NCI-H1694 treated with DMSO at 0.1 percent for 48 hours (cell line): ENCODE measurements around the gene RAX.

Source experiments
- DNase-seq: peaks from one replicate; lab custom pipeline; 2025; lab: John Stamatoyannopoulos, UW

Gene RAX

DNA sequence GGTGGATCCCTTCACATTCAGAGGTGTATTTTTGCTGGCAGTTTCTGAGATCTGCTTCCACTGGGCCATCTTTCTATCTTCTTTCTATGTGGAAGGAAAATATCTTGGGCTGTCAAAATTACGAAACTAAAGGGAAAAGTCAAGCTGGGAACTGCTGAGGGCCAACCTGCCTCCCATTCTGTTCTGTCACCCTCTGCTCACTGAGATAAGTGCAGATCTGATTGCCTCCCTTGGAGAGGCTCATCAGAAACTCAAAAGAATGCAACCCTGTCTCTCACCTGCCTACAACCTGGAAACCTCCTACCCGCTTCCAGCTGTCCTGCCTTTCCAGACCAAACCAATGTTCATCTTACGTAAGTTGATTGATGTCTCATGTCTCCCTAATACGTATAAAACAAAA lies 26.5 kb downstream of the RAX start:
- DNase-seq = no peak

- no peak for DNase-seq
These were observed 30.3 kb downstream of the RAX start for GRCh38 chr18:59242906-59243305.

DNA sequence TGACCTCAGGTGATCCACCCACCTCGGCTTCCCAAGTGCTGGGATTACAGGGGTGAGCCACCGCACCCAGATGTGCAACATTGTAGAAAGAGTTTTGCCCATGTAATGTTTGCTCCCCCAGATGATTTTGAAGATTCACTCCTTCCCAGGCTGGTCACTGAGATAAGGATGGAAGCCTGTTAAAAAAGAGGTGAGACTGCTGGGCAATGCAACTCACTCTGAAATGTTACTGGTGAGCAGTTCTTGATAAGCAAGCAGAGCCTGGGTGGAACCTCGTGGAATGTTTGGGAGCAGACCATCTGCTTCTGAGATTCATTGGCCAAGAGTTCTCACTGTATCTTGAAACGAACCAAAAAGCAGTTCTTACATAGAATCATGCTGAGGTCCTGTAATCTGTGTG lies 33.6 kb downstream of the RAX start:
- DNase-seq = no peak

DNA sequence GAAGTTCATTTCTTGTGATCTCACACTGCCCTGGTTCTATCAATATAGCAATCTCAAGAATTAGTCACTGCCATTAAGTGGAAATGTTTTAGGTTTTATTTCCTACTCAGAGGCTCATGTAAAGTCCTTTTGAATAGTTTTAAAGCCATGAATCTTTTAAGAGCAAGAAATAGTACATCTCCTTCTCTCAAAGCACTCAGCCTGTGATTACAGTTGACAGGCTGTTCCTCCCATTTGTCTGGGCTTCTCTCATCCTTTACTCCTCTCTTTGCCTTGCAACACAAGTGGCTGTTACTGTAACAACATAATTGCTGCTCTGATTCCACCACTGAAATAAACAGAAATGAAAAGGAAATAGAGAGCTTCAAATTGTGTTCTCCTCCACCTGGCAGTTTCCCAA lies 34.9 kb downstream of the RAX start:
- DNase-seq = no peak

- DNase-seq = no peak
These were observed 40.2 kb downstream of the RAX start for GRCh38 chr18:59233017-59233410.

DNA sequence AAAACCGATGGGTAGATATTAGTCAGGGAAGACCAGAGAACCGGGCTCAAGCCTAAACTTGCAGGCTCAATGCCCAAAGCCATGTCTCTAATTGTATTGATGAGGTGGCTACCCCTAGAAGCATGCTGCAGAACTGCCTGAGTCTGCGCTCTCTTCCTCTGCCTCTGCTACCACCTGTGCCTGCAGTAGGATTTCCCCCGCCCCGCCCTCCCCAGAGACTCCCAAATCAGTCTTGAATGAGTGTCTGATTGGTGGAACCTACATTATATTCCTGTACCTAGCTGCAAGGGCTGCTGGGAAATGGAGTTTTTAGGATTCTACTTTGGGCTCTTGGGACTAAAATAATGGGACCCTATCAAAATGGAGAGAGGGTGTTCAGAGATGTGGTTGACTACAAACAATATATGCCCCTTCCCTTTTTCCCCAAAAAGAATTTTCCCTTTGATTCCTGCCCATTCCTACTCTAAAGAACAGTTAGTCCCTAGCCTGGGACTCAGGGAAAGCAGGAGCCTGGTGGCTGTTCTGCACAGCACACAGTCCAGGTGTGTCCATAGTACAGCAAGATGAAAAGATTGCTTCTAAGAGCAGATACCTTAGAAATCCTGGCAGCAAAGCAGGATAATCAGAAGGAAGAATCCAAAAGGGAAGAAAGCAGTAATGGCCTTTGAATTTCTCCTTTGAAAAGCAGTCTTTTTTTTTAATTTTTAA lies 40.8 kb downstream of the RAX start:
- DNase-seq = no peak

DNA sequence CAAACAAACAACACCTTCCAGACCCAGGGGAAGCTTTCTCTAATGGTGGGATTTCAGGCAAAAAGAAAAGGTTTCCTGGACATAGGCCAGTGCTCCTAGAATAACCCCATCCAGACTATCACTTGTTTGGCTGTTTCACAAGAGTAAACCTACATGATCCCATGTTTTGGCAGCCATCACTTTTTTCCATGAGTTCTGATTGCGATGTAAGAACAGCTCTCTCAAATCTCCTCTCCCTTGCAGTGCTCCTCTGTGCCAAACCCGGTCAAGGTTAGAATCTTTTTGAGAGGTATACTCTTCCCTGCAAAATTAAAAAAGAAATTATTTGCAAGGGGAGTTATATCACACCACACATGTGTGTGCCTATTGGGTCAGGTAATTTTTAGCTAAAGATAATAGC lies 41.4 kb downstream of the RAX start:
- DNase-seq = no peak

- no peak for DNase-seq
These were observed 42.1 kb downstream of the RAX start for GRCh38 chr18:59231114-59231513.

DNA sequence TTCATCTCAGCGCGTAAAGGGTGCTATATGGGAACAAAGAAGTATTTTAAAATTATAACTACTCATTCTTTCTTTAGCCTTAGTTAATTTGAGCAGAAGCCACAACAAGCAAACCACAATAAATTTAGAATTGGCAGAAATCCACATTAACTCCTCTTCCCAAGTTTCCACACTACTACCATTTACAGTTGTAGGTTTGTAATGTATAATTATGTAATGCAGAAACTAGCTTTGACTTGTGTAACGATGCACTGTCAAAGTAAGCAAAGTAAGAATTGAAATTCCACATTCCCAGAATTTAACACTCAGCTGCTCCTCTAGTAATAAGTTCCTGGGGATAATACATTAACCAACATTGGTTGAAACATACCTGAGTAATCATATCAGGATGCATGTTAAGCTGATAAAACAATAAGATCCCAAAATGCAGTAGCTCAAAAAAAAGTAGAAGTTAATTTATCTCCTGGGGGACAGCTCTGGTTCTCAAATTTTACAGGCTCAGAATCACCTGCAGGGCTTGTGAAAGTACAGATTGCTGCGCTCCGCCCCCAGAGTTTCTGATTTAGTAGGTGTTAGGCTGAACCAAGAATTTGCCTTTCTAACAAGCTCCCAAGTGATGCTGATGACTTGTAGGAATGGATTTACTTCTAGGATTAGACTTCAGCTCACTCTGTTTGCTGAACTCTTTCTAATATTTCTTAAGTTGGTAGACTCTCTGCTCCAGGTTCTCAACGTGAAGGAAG lies 43.4 kb downstream of the RAX start:
- no peak for DNase-seq

- no peak for DNase-seq
These were observed 44.1 kb downstream of the RAX start for GRCh38 chr18:59229191-59229590.

GRCh38 chr18:59228351-59228750 lies 44.9 kb downstream of the RAX start:
- no peak for DNase-seq

DNA sequence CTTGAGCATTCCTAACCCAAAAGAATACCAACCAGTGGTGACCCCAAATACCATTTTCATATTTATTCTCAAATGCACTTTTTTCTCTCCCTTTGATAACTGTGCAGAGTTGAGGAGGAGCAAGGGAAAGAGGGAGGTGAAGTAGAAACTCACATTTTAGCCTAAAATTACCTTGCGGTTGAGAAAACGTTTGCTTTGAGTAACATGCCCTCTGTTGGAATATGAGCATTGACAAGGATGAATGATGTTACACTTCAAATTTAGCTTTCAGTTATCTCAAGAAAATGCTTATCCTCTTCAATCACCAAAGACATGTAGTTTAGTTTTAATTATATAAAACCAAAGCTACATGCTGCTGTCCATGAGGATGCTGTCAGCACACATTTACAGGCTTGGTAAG lies 50.9 kb downstream of the RAX start:
- no peak for DNase-seq

- no peak for DNase-seq
These were observed 52.2 kb downstream of the RAX start for GRCh38 chr18:59220784-59221765.

DNA sequence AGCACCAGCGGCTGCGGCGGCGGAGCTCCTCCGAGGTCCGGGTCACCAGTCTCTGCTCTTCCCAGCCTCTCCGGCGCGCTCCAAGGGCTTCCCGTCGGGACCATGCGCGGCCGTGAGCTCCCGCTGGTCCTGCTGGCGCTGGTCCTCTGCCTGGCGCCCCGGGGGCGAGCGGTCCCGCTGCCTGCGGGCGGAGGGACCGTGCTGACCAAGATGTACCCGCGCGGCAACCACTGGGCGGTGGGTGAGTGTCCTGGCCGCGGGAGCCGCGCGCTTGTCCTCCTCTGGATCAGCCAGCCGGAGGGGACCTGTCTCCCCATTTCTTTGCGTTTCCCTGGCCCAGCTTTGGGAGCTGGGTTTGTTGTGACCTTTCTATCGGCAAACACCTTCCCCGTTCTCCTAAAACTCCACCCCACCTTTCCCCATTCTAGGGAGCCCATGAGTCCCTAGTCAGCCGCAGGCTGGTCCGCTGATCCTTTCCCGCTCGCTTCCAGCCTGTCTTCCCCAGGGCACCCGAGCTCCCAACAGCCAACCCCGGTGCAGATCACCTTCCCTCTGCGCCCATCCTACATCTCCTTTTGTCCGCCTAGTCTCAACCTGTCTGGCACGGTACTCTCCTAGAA lies 53.0 kb downstream of the RAX start:
- DNase-seq = no peak

- no peak for DNase-seq
These were observed 53.5 kb downstream of the RAX start, which contains the start of gene GRP for GRCh38 chr18:59219672-59220163. TSS of gene GRP (plus strand) at chr18:59220158. CDS start at chr18:59220266, 108 bp downstream.

- no peak for DNase-seq
These were observed 55.2 kb downstream of the RAX start for GRCh38 chr18:59218018-59218417.
